Measurements from ENCODE around the gene FOXE1.
A peak's percentile ranks its signal among the peaks of the same experiment; 100 is the strongest.

FOXE1 gene

GRCh38 chr9:97895695-97896332, 42.8 kb downstream of the FOXE1 start:
- H3K4me3 ChIP-seq (IDR thresholded peaks at IDR 0.05; ENCODE audit: insufficient read depth, low read depth, low read length) = no peak overlapping the region
- H2AFZ ChIP-seq (ENCODE audit: low read depth) = no peak overlapping the region
- no peak overlapping the region for H3K27ac ChIP-seq
- H4K20me1 ChIP-seq (ENCODE audit: insufficient read depth) = no peaks in the 10 kb centered on the region
- peak; percentile 23; the same call in 1 of the 2 replicates for TF ChIP-seq CTCF (conservative IDR thresholded peaks at IDR 0.05; ENCODE audit: low read depth, low read length)
- H3K4me1 ChIP-seq (ENCODE audit: low read depth, poor library complexity, severe bottlenecking) = no peaks in the 10 kb centered on the region
- H3K9ac ChIP-seq = no peak overlapping the region
- no peaks in the 10 kb centered on the region for H3K36me3 ChIP-seq (ENCODE audit: insufficient read depth)
- H3K27me3 ChIP-seq (ENCODE audit: insufficient read depth, low read depth) = no peaks in the 10 kb centered on the region
- H3K4me2 ChIP-seq = no peak overlapping the region
- no peaks in the 10 kb centered on the region for H3K79me2 ChIP-seq (ENCODE audit: insufficient read depth, low read depth)

- no peak overlapping the region for H2AFZ ChIP-seq (ENCODE audit: low read depth)
- no peak for TF ChIP-seq CTCF (conservative IDR thresholded peaks at IDR 0.05; ENCODE audit: low read depth, low read length)
- no peak overlapping the region for H3K27ac ChIP-seq
- H3K9ac ChIP-seq = no peak overlapping the region
- H3K79me2 ChIP-seq (ENCODE audit: insufficient read depth, low read depth) = no peaks in the 10 kb centered on the region
- no peaks in the 10 kb centered on the region for H3K4me1 ChIP-seq (ENCODE audit: low read depth, poor library complexity, severe bottlenecking)
- H3K36me3 ChIP-seq (ENCODE audit: insufficient read depth) = no peaks in the 10 kb centered on the region
- H3K4me3 ChIP-seq (IDR thresholded peaks at IDR 0.05; ENCODE audit: insufficient read depth, low read depth, low read length) = no peak overlapping the region
- no peaks in the 10 kb centered on the region for H4K20me1 ChIP-seq (ENCODE audit: insufficient read depth)
- H3K4me2 ChIP-seq = no peak overlapping the region
- H3K27me3 ChIP-seq (ENCODE audit: insufficient read depth, low read depth) = no peaks in the 10 kb centered on the region
Measured at GRCh38 chr9:97900103-97900737, 47.2 kb downstream of the FOXE1 start.

GRCh38 chr9:97900738-97901565, 47.9 kb downstream of the FOXE1 start:
- no peaks in the 10 kb centered on the region for H3K27me3 ChIP-seq (ENCODE audit: insufficient read depth, low read depth)
- H4K20me1 ChIP-seq (ENCODE audit: insufficient read depth) = no peaks in the 10 kb centered on the region
- H3K36me3 ChIP-seq (ENCODE audit: insufficient read depth) = no peaks in the 10 kb centered on the region
- H3K27ac ChIP-seq = no peak overlapping the region
- H3K4me1 ChIP-seq (ENCODE audit: low read depth, poor library complexity, severe bottlenecking) = no peaks in the 10 kb centered on the region
- no peak overlapping the region for H2AFZ ChIP-seq (ENCODE audit: low read depth)
- H3K9ac ChIP-seq = no peak overlapping the region
- peak; percentile 91 for TF ChIP-seq CTCF (conservative IDR thresholded peaks at IDR 0.05; ENCODE audit: low read depth, low read length)
- H3K79me2 ChIP-seq (ENCODE audit: insufficient read depth, low read depth) = no peaks in the 10 kb centered on the region
- no peak overlapping the region for H3K4me3 ChIP-seq (IDR thresholded peaks at IDR 0.05; ENCODE audit: insufficient read depth, low read depth, low read length)
- H3K4me2 ChIP-seq = no peak overlapping the region

GRCh38 chr9:97903177-97903576, 50.2 kb downstream of the FOXE1 start:
- Histone ChIP-seq H3K27ac (no peak overlapping the region), H3K4me3 (IDR thresholded peaks at IDR 0.05; ENCODE audit: insufficient read depth, low read depth, low read length) (no peak overlapping the region), H2AFZ (ENCODE audit: low read depth) (no peak overlapping the region), H3K9ac (no peak overlapping the region), H3K4me2 (no peak overlapping the region), H3K79me2 (ENCODE audit: insufficient read depth, low read depth) (no peaks in the 10 kb centered on the region), H3K4me1 (ENCODE audit: low read depth, poor library complexity, severe bottlenecking) (no peaks in the 10 kb centered on the region), H4K20me1 (ENCODE audit: insufficient read depth) (no peaks in the 10 kb centered on the region), H3K36me3 (ENCODE audit: insufficient read depth) (no peaks in the 10 kb centered on the region), H3K27me3 (ENCODE audit: insufficient read depth, low read depth) (no peaks in the 10 kb centered on the region)
- TF ChIP-seq CTCF (conservative IDR thresholded peaks at IDR 0.05; ENCODE audit: low read depth, low read length) = no peak
